MM.1S (cell line): ENCODE data around the gene CCDC73.
"Not testable (repeated sequence)": the region's sequence is repeated elsewhere in the genome, so short reads cannot be mapped to it uniquely, and the experiment has no call there.

Experiments used
- DNase-seq: peaks from one replicate; pipeline ENCODE4 v3.0.0-alpha.2; 2015
- H2AFZ ChIP-seq: fragments of 300-600 bp; sonication (generic); 2 replicates; pipeline ENCODE4 v1.6.0; 2016; ENCODE audit warnings: antibody characterized with exemption, low read length
- H3F3A ChIP-seq: fragments of 300-600 bp; sonication (generic); 2 replicates; pipeline ENCODE4 v1.6.1; 2016; ENCODE audit warnings: mild to moderate bottlenecking, antibody characterized with exemption, low read length, moderate library complexity, mixed read lengths; ENCODE audit not compliant: insufficient read depth
- H3K27ac ChIP-seq: fragments of 300-600 bp; sonication (generic); 2 replicates; pipeline ENCODE4 v1.5.1; 2016; ENCODE audit warnings: mild to moderate bottlenecking, low read length
- H3K27me3 ChIP-seq: fragments of 300-600 bp; sonication (generic); replicated peaks from 2 replicates; pipeline ENCODE4 v1.6.0; 2016; ENCODE audit warnings: low read length; ENCODE audit not compliant: insufficient read depth
- H3K36me3 ChIP-seq: fragments of 300-600 bp; sonication (generic); replicated peaks from 2 replicates; pipeline ENCODE4 v1.6.1; 2016; ENCODE audit warnings: mild to moderate bottlenecking, low read length, mixed read lengths; ENCODE audit not compliant: insufficient read depth
- H3K4me1 ChIP-seq: fragments of 300-600 bp; sonication (generic); 2 replicates; pipeline ENCODE4 v1.6.1; 2016; ENCODE audit warnings: low read length, mixed read lengths
- H3K4me2 ChIP-seq: fragments of 300-600 bp; sonication (generic); 2 replicates; pipeline ENCODE4 v1.6.0; 2016; ENCODE audit warnings: low read depth, low read length
- H3K4me3 ChIP-seq: fragments of 300-600 bp; sonication (generic); 2 replicates; pipeline ENCODE4 v1.5.1; 2016; ENCODE audit warnings: low read length, mixed read lengths
- H3K79me2 ChIP-seq: fragments of 300-600 bp; sonication (generic); 2 replicates; pipeline ENCODE4 v1.6.1; 2016; ENCODE audit warnings: mixed run types, low read length, mixed read lengths
- H3K9ac ChIP-seq: fragments of 300-600 bp; sonication (generic); 2 replicates; pipeline ENCODE4 v1.6.1; 2016; ENCODE audit warnings: low read length, mixed read lengths
- H3K9me2 ChIP-seq: fragments of 300-600 bp; sonication (generic); replicated peaks from 2 replicates; pipeline ENCODE4 v1.6.1; 2016; ENCODE audit warnings: mild to moderate bottlenecking, low read length, mixed read lengths; ENCODE audit not compliant: insufficient read depth
- H3K9me3 ChIP-seq: fragments of 300-600 bp; sonication (generic); replicated peaks from 2 replicates; pipeline ENCODE4 v1.6.1; 2016; ENCODE audit warnings: mild to moderate bottlenecking, low read length, mixed read lengths; ENCODE audit not compliant: insufficient read depth
- H4K20me1 ChIP-seq: fragments of 300-600 bp; sonication (generic); 2 replicates; pipeline ENCODE4 v1.6.1; 2016; ENCODE audit warnings: mild to moderate bottlenecking, low read length, moderate library complexity, mixed read lengths; ENCODE audit not compliant: insufficient read depth
- CTCF ChIP-seq: fragments of 300-600 bp; sonication (generic); IDR thresholded peaks from 2 replicates; pipeline ENCODE4 v1.5.1; 2016; ENCODE audit warnings: antibody characterized with exemption, low read length, mixed read lengths
- EZH2 ChIP-seq: fragments of 300-600 bp; sonication (generic); optimal IDR thresholded peaks from 2 replicates; pipeline ENCODE3; 2017; ENCODE audit warnings: low read depth, mild to moderate bottlenecking, antibody characterized with exemption, low read length, mixed read lengths
- EZH2phosphoT487 ChIP-seq: fragments of 300-600 bp; sonication (generic); IDR thresholded peaks from 2 replicates; pipeline ENCODE4 v1.6.1; 2018; ENCODE audit warnings: antibody characterized with exemption, low read length

The CCDC73 gene

GRCh38 chr11:32826113-32826512 is 31.7 kb upstream of the CCDC73 start:
- Histone ChIP-seq H3K4me3 (no peak overlapping the region), H2AFZ (no peak overlapping the region), H4K20me1 (no peaks in the 10 kb centered on the region), H3F3A (peaks cover 26% of the 10 kb centered on the region), H3K9ac (no peak overlapping the region), H3K27me3 (no peaks in the 10 kb centered on the region), H3K4me1 (peaks cover 14% of the 10 kb centered on the region), H3K79me2 (peaks cover 3% of the 10 kb centered on the region; the same call in 1 of the 2 replicates), H3K9me3 (no peaks in the 10 kb centered on the region), H3K36me3 (no peaks in the 10 kb centered on the region), H3K27ac (no peak overlapping the region), H3K4me2 (no peak overlapping the region), H3K9me2 (no peaks in the 10 kb centered on the region)
- no peak for TF ChIP-seq EZH2
- no peak for TF ChIP-seq EZH2phosphoT487
- no peak for TF ChIP-seq CTCF
- no peak for DNase-seq

- H3K4me2 ChIP-seq, H3K27me3 ChIP-seq, H4K20me1 ChIP-seq, H3K4me1 ChIP-seq, H3K4me3 ChIP-seq, H3F3A ChIP-seq, H3K36me3 ChIP-seq, H3K9me3 ChIP-seq, DNase-seq, H3K79me2 ChIP-seq, H2AFZ ChIP-seq, H3K9ac ChIP-seq, H3K27ac ChIP-seq, H3K9me2 ChIP-seq: not testable (repeated sequence)
Observed at GRCh38 chr11:32823617-32824016, 29.2 kb upstream of the CCDC73 start.

GRCh38 chr11:32821917-32822560 is 27.6 kb upstream of the CCDC73 start:
- Histone ChIP-seq H3K27ac (peak overlapping the region; percentile 23; the same call in 1 of the 2 replicates), H3K9me2 (no peaks in the 10 kb centered on the region), H3K9ac (peak overlapping the region; percentile 29; the same call in 1 of the 2 replicates), H3K4me2 (peak overlapping the region; percentile 72), H3K27me3 (no peaks in the 10 kb centered on the region), H3K9me3 (no peaks in the 10 kb centered on the region), H3F3A (peaks cover 4% of the 10 kb centered on the region; the same call in 1 of the 2 replicates), H3K36me3 (no peaks in the 10 kb centered on the region), H3K4me3 (peak overlapping the region; percentile 37), H3K4me1 (peaks cover 7% of the 10 kb centered on the region), H4K20me1 (no peaks in the 10 kb centered on the region), H3K79me2 (no peaks in the 10 kb centered on the region), H2AFZ (peak overlapping the region; percentile 3)
- no peak for TF ChIP-seq EZH2
- no peak for TF ChIP-seq CTCF
- no peak for TF ChIP-seq EZH2phosphoT487
- peak; percentile 37 for DNase-seq

- peak overlapping the region; percentile 37 for H3K4me3 ChIP-seq
- H3K36me3 ChIP-seq = no peaks in the 10 kb centered on the region
- peak overlapping the region; percentile 72 for H3K4me2 ChIP-seq
- H4K20me1 ChIP-seq = no peaks in the 10 kb centered on the region
- DNase-seq = no peak
- peak overlapping the region; percentile 29; the same call in 1 of the 2 replicates for H3K9ac ChIP-seq
- no peaks in the 10 kb centered on the region for H3K9me3 ChIP-seq
- H2AFZ ChIP-seq = peak overlapping the region; percentile 3
- H3K27ac ChIP-seq = peak overlapping the region; percentile 23; the same call in 1 of the 2 replicates
- TF ChIP-seq CTCF = no peak
- no peak for TF ChIP-seq EZH2
- TF ChIP-seq EZH2phosphoT487 = no peak
- no peaks in the 10 kb centered on the region for H3K9me2 ChIP-seq
- H3F3A ChIP-seq = peaks cover 4% of the 10 kb centered on the region; the same call in 1 of the 2 replicates
- H3K4me1 ChIP-seq = peaks cover 7% of the 10 kb centered on the region
- H3K79me2 ChIP-seq = no peaks in the 10 kb centered on the region
- no peaks in the 10 kb centered on the region for H3K27me3 ChIP-seq
Observed at GRCh38 chr11:32821517-32821916, 27.1 kb upstream of the CCDC73 start.
